ENCODE results near the gene SPATS2L.
A peak's percentile ranks its signal among the peaks of the same experiment; 100 is the strongest.

SPATS2L gene

GRCh38 chr2:200492656-200493055 is 186.2 kb downstream of the SPATS2L start:
- no peak for DNase-seq (ENCODE audit: low read depth in 3 of 3, low spot score in 1 of 3)

- no peak for DNase-seq (ENCODE audit: low read depth in 3 of 3, low spot score in 1 of 3)
These were observed 187.6 kb downstream of the SPATS2L start for GRCh38 chr2:200494048-200494447.

- DNase-seq (ENCODE audit: low read depth in 3 of 3, low spot score in 1 of 3) = no peak
These were observed 190.2 kb downstream of the SPATS2L start for GRCh38 chr2:200496696-200497095.

GRCh38 chr2:200498402-200499162 is 192.1 kb downstream of the SPATS2L start:
- no peak for DNase-seq (ENCODE audit: low read depth in 3 of 3, low spot score in 1 of 3)

GRCh38 chr2:200502196-200502595 is 195.7 kb downstream of the SPATS2L start:
- no peak for DNase-seq (ENCODE audit: low read depth in 3 of 3, low spot score in 1 of 3)

GRCh38 chr2:200506679-200507078 is 200.2 kb downstream of the SPATS2L start:
- no peak for DNase-seq (ENCODE audit: low read depth in 3 of 3, low spot score in 1 of 3)

GRCh38 chr2:200507179-200507578 is 200.7 kb downstream of the SPATS2L start:
- no peak for DNase-seq (ENCODE audit: low read depth in 3 of 3, low spot score in 1 of 3)

- no peak for DNase-seq (ENCODE audit: low read depth in 3 of 3, low spot score in 1 of 3)
These were observed 202.7 kb downstream of the SPATS2L start for GRCh38 chr2:200509235-200509611.

- peak; percentile 66 to 90 (median 77) for DNase-seq (ENCODE audit: low read depth in 3 of 3, low spot score in 1 of 3)
These were observed 203.3 kb downstream of the SPATS2L start, which contains the start of gene KCTD18 for GRCh38 chr2:200509612-200510433. Gene KCTD18 (minus strand): TSS chr2:200510068. CDS start chr2:200507016, 3,052 bp downstream.

GRCh38 chr2:200515155-200515554 is 208.7 kb downstream of the SPATS2L start:
- no peak for DNase-seq (ENCODE audit: low read depth in 3 of 3, low spot score in 1 of 3)

GRCh38 chr2:200523158-200523557 is 216.7 kb downstream of the SPATS2L start:
- DNase-seq (ENCODE audit: low read depth in 3 of 3, low spot score in 1 of 3) = no peak

- DNase-seq (ENCODE audit: low read depth in 3 of 3, low spot score in 1 of 3) = no peak
These were observed 217.1 kb downstream of the SPATS2L start for GRCh38 chr2:200523604-200524003.

- no peak for DNase-seq (ENCODE audit: low read depth in 3 of 3, low spot score in 1 of 3)
These were observed 218.6 kb downstream of the SPATS2L start for GRCh38 chr2:200525066-200525465.

- no peak for DNase-seq (ENCODE audit: low read depth in 3 of 3, low spot score in 1 of 3)
These were observed 219.0 kb downstream of the SPATS2L start for GRCh38 chr2:200525551-200525881.

- DNase-seq (ENCODE audit: low read depth in 3 of 3, low spot score in 1 of 3) = peak; percentile 77 to 91 (median 90)
These were observed 219.6 kb downstream of the SPATS2L start, which contains the start of gene SGO2 for GRCh38 chr2:200525882-200526651. Gene SGO2 (plus strand): TSS chr2:200526207. CDS start chr2:200532976, 6,769 bp downstream.

GRCh38 chr2:200528228-200528627 is 221.7 kb downstream of the SPATS2L start:
- DNase-seq (ENCODE audit: low read depth in 3 of 3, low spot score in 1 of 3) = no peak
